Iris pigment epithelial cell (primary cell): Measurements from ENCODE around the gene ITPR3.
A peak's percentile ranks its signal among the peaks of the same experiment; 100 is the strongest.

Experiments
- DNase-seq: peaks from one replicate; pipeline ENCODE4 v3.0.0-alpha.2; 2011; ENCODE audit warnings: low read depth

ITPR3 gene

DNA sequence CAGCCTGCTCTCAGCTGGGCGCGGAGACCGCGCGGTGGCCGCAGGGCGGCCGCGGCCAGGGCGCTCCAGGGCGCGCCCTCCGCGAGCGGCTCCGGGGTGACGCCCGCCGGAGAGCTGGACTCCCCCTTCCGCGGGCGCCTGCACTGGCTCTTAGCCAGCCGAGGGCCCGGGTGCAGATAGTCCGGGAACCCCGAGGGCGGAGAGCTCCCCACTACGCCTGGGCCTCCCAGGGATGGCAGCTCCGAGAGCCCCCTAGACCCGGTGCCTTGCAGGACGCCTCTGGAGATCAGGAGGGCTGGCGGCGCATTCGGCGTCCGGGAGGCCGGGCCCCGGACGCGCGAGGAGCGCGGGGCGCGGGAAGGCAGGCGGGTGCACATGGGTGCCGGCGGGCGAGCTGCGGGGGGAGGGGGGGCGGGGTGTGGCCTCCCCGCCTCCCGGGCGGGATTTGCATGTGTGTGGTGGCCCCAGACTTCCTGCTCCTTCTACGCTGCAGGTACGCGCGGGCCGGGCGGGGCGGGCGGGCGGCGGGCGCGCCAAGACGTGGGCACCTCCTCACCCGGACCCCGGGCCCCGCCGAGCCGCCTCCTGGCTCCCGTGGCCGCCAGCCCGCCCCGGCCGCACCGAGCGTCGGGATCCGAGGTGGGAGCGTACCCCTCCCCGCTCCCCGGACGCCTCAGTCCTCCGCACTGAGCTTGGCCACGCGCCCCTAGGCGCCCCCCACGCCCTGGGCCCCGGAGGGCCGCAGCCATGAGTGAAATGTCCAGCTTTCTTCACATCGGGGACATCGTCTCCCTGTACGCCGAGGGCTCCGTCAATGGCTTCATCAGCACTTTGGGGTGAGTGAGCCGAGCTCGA lies at the start of gene ITPR3:
Gene ITPR3 (plus strand): TSS at position 467 of the 855 bp plus-strand sequence. CDS start 281 bp downstream, at position 748.
- DNase-seq, result no peak

DNA sequence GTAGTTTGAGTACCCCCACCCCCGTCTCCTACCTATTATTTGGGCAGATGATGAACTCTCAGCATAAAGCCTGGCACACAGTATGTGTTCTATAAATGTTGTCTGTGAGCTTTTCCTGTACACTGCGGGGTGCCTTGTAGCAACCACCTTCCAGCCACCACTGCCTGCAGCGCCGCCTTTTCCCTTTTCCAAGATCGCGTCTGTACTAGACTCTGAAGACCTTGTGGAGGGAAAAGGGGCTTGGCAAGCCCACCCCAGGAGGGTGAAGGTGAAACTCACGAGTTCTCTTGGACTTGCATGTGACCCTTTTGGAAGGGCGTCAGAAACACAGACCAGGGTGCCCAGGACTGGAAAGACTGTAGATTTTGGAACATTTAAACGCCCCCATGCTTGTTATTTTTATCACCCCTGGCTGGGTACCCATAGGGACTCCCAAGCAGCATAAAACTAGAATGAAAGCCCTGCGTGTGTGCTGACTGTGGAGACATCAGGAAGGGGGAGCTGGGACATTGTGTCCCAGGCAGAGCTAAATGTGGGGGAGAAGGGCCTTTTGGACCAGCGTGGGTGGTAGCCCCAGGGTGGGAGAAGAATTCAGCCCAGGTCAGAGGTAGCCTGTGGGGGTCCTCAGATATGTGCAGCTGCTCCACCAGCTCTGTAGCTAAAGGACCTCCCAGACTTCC lies 49.3 kb upstream of the ITPR3 start:
- no peak for DNase-seq

- DNase-seq, result no peak
Measured at GRCh38 chr6:33575211-33575610, 45.9 kb upstream of the ITPR3 start.

GRCh38 chr6:33576668-33577067 lies 44.5 kb upstream of the ITPR3 start:
- no peak for DNase-seq

GRCh38 chr6:33577106-33577535 lies 44.0 kb upstream of the ITPR3 start:
- DNase-seq, result no peak

DNA sequence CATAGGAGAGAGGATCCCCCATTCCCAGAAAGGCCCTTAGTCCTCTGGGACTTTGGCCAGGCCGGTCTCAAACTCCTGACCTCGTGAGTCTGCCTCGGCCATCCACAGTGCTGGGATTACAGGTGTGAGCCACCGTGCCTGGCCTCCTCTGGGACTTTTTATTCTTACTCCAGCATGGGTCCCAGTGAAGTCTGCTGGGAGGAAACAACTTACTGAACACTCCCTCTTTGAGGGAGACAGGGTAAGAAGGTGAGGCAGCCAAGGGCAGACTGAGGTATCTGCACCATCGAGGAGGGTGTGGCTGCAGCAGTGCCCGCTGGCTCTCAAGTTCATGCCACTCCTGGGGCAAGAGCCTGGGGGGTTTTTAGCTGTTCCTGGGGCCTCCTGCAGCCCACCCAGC lies 43.4 kb upstream of the ITPR3 start:
- no peak for DNase-seq

DNA sequence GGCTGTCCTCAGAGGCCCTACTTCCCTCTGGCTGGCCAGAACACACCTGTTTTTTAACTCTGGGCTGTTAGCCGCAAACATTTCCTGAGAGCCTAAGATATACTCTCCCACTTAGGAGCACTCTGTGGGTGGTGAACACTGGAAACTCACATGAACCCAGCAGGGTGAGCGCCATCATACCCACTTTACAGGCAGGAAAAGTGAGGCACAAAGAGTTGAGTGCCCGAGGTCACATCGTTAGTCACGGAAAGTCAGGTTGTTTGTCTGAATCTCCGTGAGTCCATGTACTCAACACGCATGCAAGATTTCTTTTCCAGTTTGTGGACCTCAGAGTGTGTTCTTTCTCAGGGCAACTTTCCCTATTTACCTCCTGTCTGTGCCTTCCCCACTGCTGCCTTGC lies 43.0 kb upstream of the ITPR3 start:
- DNase-seq, result no peak

- DNase-seq, result no peak
Measured at GRCh38 chr6:33578588-33579011, 42.5 kb upstream of the ITPR3 start.

- DNase-seq, result peak; percentile 92
Measured at GRCh38 chr6:33579828-33580714, 41.1 kb upstream of the ITPR3 start, which contains the start of gene BAK1. TSS of gene BAK1 (minus strand) at chr6:33580276. CDS start at chr6:33577604, 2,672 bp downstream.

GRCh38 chr6:33581186-33581585 lies 39.9 kb upstream of the ITPR3 start:
- DNase-seq, result no peak

DNA sequence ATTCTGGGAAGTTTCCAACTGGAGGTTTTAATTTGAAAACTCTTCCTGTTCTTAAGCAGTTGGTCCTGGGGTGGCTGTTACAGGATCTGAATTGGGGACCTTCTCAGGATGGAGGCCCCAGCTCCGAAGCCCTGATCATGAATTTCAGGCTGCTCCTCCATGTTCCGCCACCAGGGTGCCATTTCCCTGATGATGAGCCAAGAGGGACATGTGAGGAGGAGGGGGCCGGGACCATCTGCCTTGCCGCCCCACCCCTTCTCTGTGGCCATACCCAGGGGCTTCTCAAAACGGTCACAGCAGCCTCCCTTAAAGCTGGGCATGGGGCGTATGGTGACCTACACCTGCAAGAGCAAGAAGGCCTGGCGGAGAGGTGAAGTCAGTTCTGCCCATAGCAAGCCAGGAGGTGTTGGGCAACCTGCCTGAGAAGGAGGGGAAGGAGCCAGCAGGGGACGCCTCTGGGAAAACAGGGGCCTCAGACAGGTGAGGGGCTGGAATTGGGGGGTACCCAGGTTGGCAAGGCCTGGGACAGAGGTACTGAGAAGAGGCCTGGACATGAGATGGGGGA lies 37.4 kb upstream of the ITPR3 start:
- DNase-seq, result no peak

GRCh38 chr6:33584700-33585402 lies 36.3 kb upstream of the ITPR3 start:
- DNase-seq, result no peak

DNA sequence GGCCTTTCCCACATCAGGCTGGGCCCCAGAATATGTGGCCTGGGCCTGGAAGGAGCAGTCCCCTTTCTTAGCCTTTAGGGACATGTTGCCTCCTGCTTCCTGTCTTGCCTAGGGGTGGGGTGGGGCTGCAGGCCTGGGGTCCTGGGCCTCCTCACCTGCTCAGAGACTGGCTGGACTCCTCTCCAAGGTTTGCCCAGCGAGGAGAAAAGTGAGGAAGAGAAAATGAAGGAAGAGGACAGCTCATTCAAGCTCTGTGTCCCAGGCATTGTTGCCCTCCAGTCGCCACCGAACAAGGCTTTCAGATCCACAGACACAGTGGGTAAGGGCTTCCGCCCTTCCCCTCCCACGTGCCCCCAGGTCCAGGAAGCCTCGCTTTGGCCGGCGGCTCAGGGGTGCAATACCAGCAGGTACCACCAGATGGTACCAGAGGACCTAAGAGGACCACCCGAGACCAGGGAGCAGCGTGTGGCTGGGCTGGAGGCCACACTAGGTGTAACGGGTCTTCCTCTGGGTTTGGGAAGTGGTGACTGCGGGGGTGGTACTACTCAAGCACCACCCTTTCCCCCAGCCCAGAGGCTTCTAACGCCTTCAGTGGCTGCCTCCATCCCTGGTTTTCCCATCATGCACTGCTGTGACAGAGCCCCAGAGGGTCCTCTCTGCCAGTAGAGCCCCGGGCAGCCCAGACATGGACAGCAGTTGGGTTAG lies 35.6 kb upstream of the ITPR3 start:
- peak; percentile 51 for DNase-seq

DNA sequence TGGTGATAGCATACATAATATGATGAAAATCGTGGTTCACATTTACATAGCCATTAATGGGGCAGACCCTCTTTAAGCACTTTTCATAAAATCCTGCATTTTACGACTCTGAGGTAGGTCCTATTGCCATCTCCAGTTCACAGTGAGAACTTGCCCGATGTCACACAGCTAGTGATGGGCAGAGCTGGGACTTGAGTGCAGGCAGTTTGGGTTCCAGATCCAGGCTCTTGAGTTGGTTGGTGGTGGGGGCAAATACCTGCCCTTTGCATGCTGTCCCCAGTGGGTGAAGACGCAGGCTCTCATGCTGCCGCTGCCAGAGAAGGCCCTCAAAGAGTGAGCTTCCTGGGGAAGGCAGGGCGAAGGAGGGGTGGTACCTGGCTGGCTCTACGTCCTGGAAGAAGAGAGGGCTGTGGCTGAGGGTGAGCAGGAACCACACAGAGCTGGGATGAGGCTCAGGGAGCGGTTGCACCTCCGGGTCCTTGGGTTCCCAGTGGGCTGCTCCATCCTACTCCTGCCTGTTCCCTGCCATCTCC lies 34.9 kb upstream of the ITPR3 start:
- DNase-seq, result no peak

GRCh38 chr6:33587529-33587928 lies 33.6 kb upstream of the ITPR3 start:
- DNase-seq, result no peak

- DNase-seq, result no peak
Measured at GRCh38 chr6:33588894-33589293, 32.2 kb upstream of the ITPR3 start.

DNA sequence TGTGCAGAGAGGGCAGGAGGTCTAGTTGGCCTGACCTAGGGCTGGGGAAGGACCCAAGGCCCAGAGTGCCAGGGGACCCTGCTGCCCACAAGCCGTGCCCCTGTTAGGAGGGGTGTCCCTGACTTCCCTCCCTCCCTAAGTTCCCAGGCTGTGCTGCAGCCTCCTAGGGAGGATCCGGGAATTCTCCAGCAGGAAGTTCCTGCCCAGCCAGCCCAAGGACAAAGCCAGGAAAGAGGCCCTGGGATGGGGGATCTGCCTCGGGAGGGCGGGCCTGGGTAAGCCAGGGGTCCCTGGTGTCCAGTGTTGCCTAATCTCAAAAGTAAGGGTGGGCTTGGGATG lies 31.8 kb upstream of the ITPR3 start:
- no peak for DNase-seq

GRCh38 chr6:33589731-33590530 lies 31.2 kb upstream of the ITPR3 start:
- peak; percentile 71 for DNase-seq

DNA sequence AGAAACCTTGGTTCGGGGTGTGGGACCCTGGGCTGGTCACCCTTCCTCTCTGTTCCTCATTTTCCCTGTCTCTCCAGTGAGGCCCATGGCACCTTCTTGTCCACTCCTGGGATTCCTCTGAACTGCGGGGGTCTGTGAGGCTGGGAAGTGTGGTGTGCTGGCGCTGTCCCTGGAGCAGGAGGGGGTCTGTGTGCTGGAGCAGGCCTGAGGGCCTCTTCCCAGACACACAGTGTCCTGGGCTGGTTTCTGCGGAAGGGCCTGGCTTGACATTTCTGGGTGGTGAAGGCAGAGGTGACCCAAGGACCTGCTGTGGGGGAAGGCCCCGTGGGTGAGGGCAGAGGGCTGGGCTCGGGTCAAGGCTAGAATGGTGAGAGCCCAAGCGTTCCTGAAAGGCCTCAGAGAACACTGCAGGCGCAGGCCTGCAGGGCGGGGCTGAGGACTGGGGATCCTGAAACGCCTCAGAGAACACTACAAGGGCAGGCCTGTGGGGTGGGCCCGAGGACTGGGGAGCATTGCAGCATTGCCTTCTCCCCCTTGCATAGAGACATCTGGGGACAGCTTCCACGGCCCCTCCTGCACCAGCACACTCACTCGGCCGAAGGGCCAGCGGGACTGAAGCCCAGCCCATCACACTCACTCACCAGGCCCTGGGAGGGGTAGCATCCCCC lies 30.5 kb upstream of the ITPR3 start:
- DNase-seq, result no peak
